Neuronal stem cell (in vitro differentiated cells): ENCODE data around the gene MRPS18B. TPM values are rescaled to one million over a fixed set of nuclear protein-coding genes. Genes with fewer than 3 reads are reported as not detected.

Source experiments
- DNase-seq: peaks from one replicate; pipeline ENCODE4 v3.0.0-alpha.2; 2013; ENCODE audit warnings: low spot score
- H2AFZ ChIP-seq: one replicate; pipeline ENCODE4 v1.6.1; 2013; ENCODE audit warnings: mild to moderate bottlenecking, low read length, inconsistent platforms
- H2AK5ac ChIP-seq: 2 replicates; pipeline ENCODE4 v1.6.1; 2013; ENCODE audit warnings: low read depth, mild to moderate bottlenecking, inconsistent platforms, low read length, moderate library complexity, mixed read lengths
- H2BK120ac ChIP-seq: 2 replicates; pipeline ENCODE4 v1.6.1; 2013; ENCODE audit warnings: low read depth, mild to moderate bottlenecking, inconsistent platforms, low read length, moderate library complexity, mixed read lengths
- H2BK12ac ChIP-seq: one replicate; pipeline ENCODE4 v1.6.1; 2013; ENCODE audit warnings: low read length, inconsistent platforms
- H2BK15ac ChIP-seq: 2 replicates; pipeline ENCODE4 v1.6.1; 2013; ENCODE audit warnings: mild to moderate bottlenecking, low read length, inconsistent platforms, mixed read lengths
- H2BK5ac ChIP-seq: one replicate; pipeline ENCODE4 v1.6.1; 2013; ENCODE audit warnings: inconsistent platforms, mild to moderate bottlenecking, low read length, moderate library complexity
- H3K14ac ChIP-seq: one replicate; pipeline ENCODE4 v1.6.1; 2013; ENCODE audit warnings: low read length, inconsistent platforms
- H3K18ac ChIP-seq: 2 replicates; pipeline ENCODE4 v1.6.1; 2013; ENCODE audit warnings: low read length, inconsistent platforms
- H3K23ac ChIP-seq: 2 replicates; pipeline ENCODE4 v1.6.1; 2013; ENCODE audit warnings: low read depth, mild to moderate bottlenecking, mixed read lengths, low read length, inconsistent platforms; ENCODE audit not compliant: poor library complexity
- H3K27ac ChIP-seq: replicated peaks from 3 replicates; pipeline ENCODE4 v1.5.1; 2013; ENCODE audit warnings: low read length, inconsistent platforms
- H3K27me3 ChIP-seq, 3 experiments: 2 replicates each; pipeline ENCODE4 v1.6.1; 2013; ENCODE audit warnings: low read length in 3 of 3, mild to moderate bottlenecking in 2 of 3, inconsistent platforms in 1 of 3, low read depth in 1 of 3, mixed read lengths in 1 of 3, moderate library complexity in 1 of 3; ENCODE audit not compliant: control insufficient read depth in 3 of 3, insufficient read depth in 3 of 3
- H3K36me3 ChIP-seq, 2 donors: replicated peaks in 1 of 2; 2 replicates each; pipeline ENCODE4 v1.6.1; 2013; ENCODE audit warnings: low read length in 2 of 2; ENCODE audit not compliant: control insufficient read depth in 2 of 2, insufficient read depth in 2 of 2
- H3K4ac ChIP-seq: 2 replicates; pipeline ENCODE4 v1.6.1; 2013; ENCODE audit warnings: inconsistent platforms, mild to moderate bottlenecking, low read length, moderate library complexity
- H3K4me1 ChIP-seq, 2 donors: 1 replicate in 1 of 2; 2 replicates in 1 of 2; pipeline ENCODE4 v1.6.1; 2013; ENCODE audit warnings: low read length in 2 of 2, low read depth in 1 of 2; ENCODE audit not compliant: control insufficient read depth in 2 of 2, insufficient read depth in 1 of 2
- H3K4me2 ChIP-seq: one replicate; pipeline ENCODE4 v1.6.1; 2013; ENCODE audit warnings: mild to moderate bottlenecking, low read length, inconsistent platforms; ENCODE audit not compliant: insufficient read depth, poor library complexity, severe bottlenecking
- H3K4me3 ChIP-seq, 2 donors: 2 replicates each; pipeline ENCODE4 v1.5.1; 2013; ENCODE audit warnings: low read length in 2 of 2, mild to moderate bottlenecking in 2 of 2, inconsistent platforms in 1 of 2, moderate library complexity in 1 of 2
- H3K79me1 ChIP-seq: one replicate; pipeline ENCODE4 v1.6.1; 2013; ENCODE audit warnings: low read depth, mild to moderate bottlenecking, inconsistent platforms, low read length, moderate library complexity
- H3K9ac ChIP-seq: one replicate; pipeline ENCODE4 v1.6.1; 2013; ENCODE audit warnings: mild to moderate bottlenecking, low read depth, low read length, inconsistent platforms; ENCODE audit not compliant: poor library complexity
- H3K9me3 ChIP-seq, 2 donors: replicated peaks in 1 of 2; 2 replicates each; pipeline versions ENCODE3 to v1.6.1; 2013; ENCODE audit warnings: low read length in 2 of 2, mild to moderate bottlenecking in 2 of 2, inconsistent platforms in 1 of 2, low read depth in 1 of 2, mixed read lengths in 1 of 2, moderate library complexity in 1 of 2; ENCODE audit not compliant: control insufficient read depth in 2 of 2, insufficient read depth in 1 of 2
- H4K8ac ChIP-seq: one replicate; pipeline ENCODE4 v1.6.1; 2013; ENCODE audit warnings: low read depth, mild to moderate bottlenecking, inconsistent platforms, low read length, moderate library complexity
- H4K91ac ChIP-seq: one replicate; pipeline ENCODE4 v1.6.1; 2013; ENCODE audit warnings: low read length, low read depth, mild to moderate bottlenecking, inconsistent platforms; ENCODE audit not compliant: poor library complexity
- whole genome bisulfite sequencing, 2 donors: extraction: QIAGEN DNeasy Blood & Tissue Kit; methylation state at CpG; one replicate each; pipeline ENCODE4 v1.1.7; 2013; ENCODE audit warnings: missing lambda C conversion rate in 2 of 2, mixed read lengths in 1 of 2; ENCODE audit not compliant: insufficient read length in 2 of 2, insufficient replicate concordance in 1 of 2; ENCODE audit errors: extremely low coverage in 2 of 2; 5-methylcytosine and 5-hydroxymethylcytosine counted together
- polyA plus RNA-seq, 2 experiments: library from polyadenylated mRNA; stranded (reverse); fragments of 200-250 nt; gene quantifications; one replicate each; pipeline ENCODE4 v1.2.3, GENCODE V29; 2013

The MRPS18B gene
- 34.2 TPM for polyA plus RNA-seq (2013, experiment 1 of 2)
- polyA plus RNA-seq (2013, experiment 2 of 2) = 37.0 TPM

DNA sequence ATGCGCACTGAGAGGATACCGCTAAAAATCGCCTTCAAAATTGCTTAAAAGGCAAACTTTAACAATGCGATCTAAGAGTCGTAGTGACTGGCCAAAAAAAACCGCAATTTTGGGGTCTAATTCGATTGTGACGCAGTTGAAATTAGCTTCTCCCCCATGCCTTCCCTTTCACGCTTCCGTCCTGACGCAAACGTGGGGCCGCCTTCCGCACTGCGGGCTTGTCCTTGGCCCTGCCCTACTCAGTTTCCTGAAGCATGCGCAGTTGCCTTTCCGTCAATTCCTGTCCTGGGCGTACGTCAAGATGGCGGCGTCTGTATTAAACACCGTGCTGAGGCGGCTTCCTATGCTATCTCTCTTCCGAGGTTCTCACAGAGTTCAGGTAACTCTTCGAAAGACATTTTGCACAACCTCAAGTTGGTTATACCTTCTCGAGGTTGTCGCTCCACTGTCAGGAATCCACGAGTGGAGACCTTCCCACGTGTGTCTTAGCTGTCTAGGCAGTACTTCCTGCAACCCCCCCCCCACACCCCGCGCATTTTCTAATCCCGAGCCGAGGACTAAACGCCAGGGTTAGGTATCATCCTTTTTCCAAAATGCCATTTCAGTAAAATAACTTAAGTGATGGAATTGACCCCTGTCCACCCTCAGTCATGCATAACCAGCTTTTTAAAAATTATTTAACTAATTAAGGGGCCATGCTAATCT is at the start of gene MRPS18B:
MRPS18B (plus strand) TSS at position 276 of the 705 bp plus-strand sequence; CDS start at position 302, 26 bp downstream.
- Histone ChIP-seq H4K8ac (no peak within 1 kb of the TSS), H2AK5ac (no peak within 1 kb of the TSS), H3K27ac (peak within 1 kb of the TSS; percentile 69), H3K23ac (no peak within 1 kb of the TSS), H3K79me1 (peaks cover 2% of the 10 kb centered on the region), H3K4me1 (peaks cover 11% of the 10 kb centered on the region in 2 donors), H3K4me3 (peak within 1 kb of the TSS; percentile 73 to 88), H4K91ac (no peak within 1 kb of the TSS), H3K4ac (no peak within 1 kb of the TSS), H3K9ac (peak within 1 kb of the TSS; percentile 89), H3K4me2 (peak within 1 kb of the TSS; percentile 66), H3K14ac (no peak within 1 kb of the TSS), H3K18ac (no peak within 1 kb of the TSS), H3K27me3 (no peaks in the 10 kb centered on the region), H2BK12ac (no peak within 1 kb of the TSS), H2BK5ac (no peak within 1 kb of the TSS), H3K36me3 (peaks cover 8 to 71% of the 10 kb centered on the region in 2 donors), H2AFZ (peak within 1 kb of the TSS; percentile 81), H3K9me3 (no peaks in the 10 kb centered on the region), H2BK120ac (no peak within 1 kb of the TSS), H2BK15ac (no peak within 1 kb of the TSS)
- no CpG with 5 or more reads among the region's 34 CpGs for WGBS, 2 donors
- DNase-seq = peak; percentile 98

DNA sequence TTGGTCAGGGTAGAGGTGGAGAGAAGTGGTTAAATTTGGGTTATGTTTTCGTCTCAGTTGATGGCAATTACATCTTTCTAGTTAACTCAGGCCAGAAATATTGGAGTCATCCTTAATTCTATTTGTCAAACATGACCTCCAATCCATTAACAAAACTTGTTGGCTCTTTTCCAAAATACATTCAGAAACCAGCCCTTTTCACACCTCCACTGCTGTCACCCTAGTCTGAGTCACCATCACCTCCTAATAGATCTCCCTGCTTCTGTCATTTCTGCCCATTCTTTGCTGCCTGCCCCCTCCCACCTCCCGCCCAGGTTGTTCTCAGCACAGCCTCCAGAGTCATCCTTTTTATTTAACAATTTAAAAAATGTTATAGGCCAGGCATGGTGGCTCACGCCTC is 49.4 kb upstream of the MRPS18B start:
- no CpG with 5 or more reads among the region's 3 CpGs for WGBS, 2 donors
- H4K8ac ChIP-seq = no peak overlapping the region
- H3K23ac ChIP-seq = no peak overlapping the region

DNA sequence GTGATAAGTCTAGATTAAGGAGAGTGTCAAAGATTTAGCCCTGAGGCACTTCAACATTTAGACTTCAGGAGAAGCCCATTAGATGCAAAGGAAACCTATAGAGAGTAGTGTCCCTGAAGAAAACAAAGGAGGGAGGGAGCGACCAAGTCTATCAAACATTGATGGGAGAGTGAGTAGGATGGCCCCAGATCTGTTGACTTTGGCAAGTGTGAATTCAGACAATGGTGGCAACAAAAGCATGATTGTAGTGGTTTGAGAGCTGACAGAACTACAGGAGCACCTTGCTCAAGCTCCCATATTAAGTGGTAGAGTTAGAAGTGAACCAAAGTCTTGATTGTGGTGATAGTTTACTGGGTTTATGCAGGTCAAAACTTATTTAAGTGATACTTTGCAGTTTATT is 47.4 kb upstream of the MRPS18B start:
- H2BK15ac ChIP-seq = no peak overlapping the region
- no peak overlapping the region for H2BK120ac ChIP-seq
- H3K36me3 ChIP-seq = peaks cover 3 to 28% of the 10 kb centered on the region in 2 donors
- H3K9ac ChIP-seq = no peak overlapping the region
- H3K4me1 ChIP-seq = peaks cover 5 to 8% of the 10 kb centered on the region in 2 donors
- H3K18ac ChIP-seq = no peak overlapping the region
- H3K79me1 ChIP-seq = peaks cover 2% of the 10 kb centered on the region
- DNase-seq = no peak
- H2AFZ ChIP-seq = peak overlapping the region; percentile 93
- H3K4me2 ChIP-seq = no peak overlapping the region
- H3K14ac ChIP-seq = no peak overlapping the region
- H3K9me3 ChIP-seq = no peaks in the 10 kb centered on the region
- no peak overlapping the region for H3K4ac ChIP-seq
- peaks cover 0 to 2% (median 0%) of the 10 kb centered on the region in 3 experiments for H3K27me3 ChIP-seq
- H4K8ac ChIP-seq = no peak overlapping the region
- H3K23ac ChIP-seq = no peak overlapping the region
- no CpG with 5 or more reads among the region's 1 CpG for WGBS, 2 donors
- no peak overlapping the region for H3K27ac ChIP-seq
- no peak overlapping the region for H2AK5ac ChIP-seq
- no peak overlapping the region for H2BK12ac ChIP-seq
- peak overlapping the region in 1 of 2 donors; percentile 63 for H3K4me3 ChIP-seq
- H4K91ac ChIP-seq = no peak overlapping the region
- H2BK5ac ChIP-seq = no peak overlapping the region

More for the DNA sequence above, 49.4 kb upstream of the MRPS18B start:
- Histone ChIP-seq H3K9me3 (no peaks in the 10 kb centered on the region), H3K27ac (no peak overlapping the region), H2BK120ac (no peak overlapping the region), H3K4me3 (no peak overlapping the region), H2AK5ac (no peak overlapping the region), H3K27me3 (peaks cover 0 to 2% (median 0%) of the 10 kb centered on the region in 3 experiments), H4K91ac (no peak overlapping the region), H3K4me2 (no peak overlapping the region), H2BK15ac (no peak overlapping the region), H2BK5ac (no peak overlapping the region), H3K14ac (no peak overlapping the region), H3K4ac (no peak overlapping the region), H3K36me3 (peaks cover 0 to 19% of the 10 kb centered on the region in 2 donors), H3K9ac (no peak overlapping the region), H3K18ac (no peak overlapping the region), H3K79me1 (peaks cover 2% of the 10 kb centered on the region), H2AFZ (no peak overlapping the region), H3K4me1 (peaks cover 5 to 8% of the 10 kb centered on the region in 2 donors), H2BK12ac (no peak overlapping the region)
- DNase-seq = no peak

- H3K27ac ChIP-seq = no peak overlapping the region
- no peak overlapping the region for H4K91ac ChIP-seq
- no peak overlapping the region for H3K4ac ChIP-seq
- DNase-seq = no peak
- H3K9me3 ChIP-seq = no peaks in the 10 kb centered on the region
- peak overlapping the region; percentile 99 for H3K23ac ChIP-seq
- no peak overlapping the region for H2BK15ac ChIP-seq
- no peak overlapping the region for H3K14ac ChIP-seq
- H4K8ac ChIP-seq = no peak overlapping the region
- H2BK12ac ChIP-seq = no peak overlapping the region
- H2AFZ ChIP-seq = peak overlapping the region; percentile 93
- peaks cover 2% of the 10 kb centered on the region for H3K79me1 ChIP-seq
- peaks cover 5 to 8% of the 10 kb centered on the region in 2 donors for H3K4me1 ChIP-seq
- H3K9ac ChIP-seq = peak overlapping the region; percentile 83
- no peak overlapping the region for H2AK5ac ChIP-seq
- WGBS, 2 donors = no CpG with 5 or more reads among the region's 18 CpGs
- H3K27me3 ChIP-seq = peaks cover 0 to 2% (median 0%) of the 10 kb centered on the region in 3 experiments
- no peak overlapping the region for H2BK5ac ChIP-seq
- peak overlapping the region; percentile 85 for H3K4me2 ChIP-seq
- no peak overlapping the region for H3K18ac ChIP-seq
- peak overlapping the region; percentile 63 to 76 for H3K4me3 ChIP-seq
- H3K36me3 ChIP-seq = peaks cover 3 to 33% of the 10 kb centered on the region in 2 donors
- H2BK120ac ChIP-seq = no peak overlapping the region
Measured at GRCh38 chr6:30570740-30571074, 46.9 kb upstream of the MRPS18B start.
